Esophagus (tissue), 2 donors: ENCODE measurements around the gene MLEC. TPM values are rescaled to one million over a fixed set of nuclear protein-coding genes. Genes with fewer than 3 reads are reported as not detected.

Source experiments
- H3K27ac ChIP-seq, 2 donors: one replicate each; pipeline ENCODE4 v1.5.1; 2013; ENCODE audit warnings: low read depth in 2 of 2, mild to moderate bottlenecking in 2 of 2, inconsistent platforms in 1 of 2, low read length in 1 of 2, moderate library complexity in 1 of 2
- H3K27me3 ChIP-seq, 2 donors: one replicate each; pipeline ENCODE4 v1.6.1; 2013; ENCODE audit warnings: low read length in 2 of 2, control low read depth in 1 of 2, mild to moderate bottlenecking in 1 of 2; ENCODE audit not compliant: insufficient read depth in 2 of 2, control insufficient read depth in 1 of 2
- H3K36me3 ChIP-seq, 2 donors: one replicate each; pipeline ENCODE4 v1.6.1; 2013; ENCODE audit warnings: low read length in 1 of 2; ENCODE audit not compliant: control insufficient read depth in 2 of 2, insufficient read depth in 2 of 2
- H3K4me1 ChIP-seq, 2 donors: one replicate each; pipeline ENCODE4 v1.6.1; 2013; ENCODE audit warnings: low read length in 1 of 2; ENCODE audit not compliant: control insufficient read depth in 2 of 2, insufficient read depth in 2 of 2
- H3K4me3 ChIP-seq, 2 donors: one replicate each; pipeline ENCODE4 v1.5.1; 2013; ENCODE audit warnings: low read length in 2 of 2, mild to moderate bottlenecking in 2 of 2, low read depth in 1 of 2, moderate library complexity in 1 of 2
- H3K9me3 ChIP-seq, 2 donors: one replicate each; pipeline ENCODE4 v1.6.1; 2013; ENCODE audit warnings: mild to moderate bottlenecking in 2 of 2, low read depth in 1 of 2, low read length in 1 of 2, moderate library complexity in 1 of 2; ENCODE audit not compliant: control insufficient read depth in 2 of 2, insufficient read depth in 1 of 2
- WGBS, 2 donors: extraction: QIAGEN DNeasy Blood & Tissue Kit; methylation state at CpG; one replicate each; pipeline ENCODE4 v1.1.7; 2013; 5-methylcytosine and 5-hydroxymethylcytosine counted together
- polyA plus RNA-seq, 2 donors: library from polyadenylated mRNA; stranded (reverse); fragments of 200-250 nt; gene quantifications; one replicate each; pipeline ENCODE4 v1.2.3, GENCODE V29; 2013
- donor health status: healthy with polysubstance abuse.
- donor health status: Bipolar disorder and iron deficiency.

MLEC gene, protein sequence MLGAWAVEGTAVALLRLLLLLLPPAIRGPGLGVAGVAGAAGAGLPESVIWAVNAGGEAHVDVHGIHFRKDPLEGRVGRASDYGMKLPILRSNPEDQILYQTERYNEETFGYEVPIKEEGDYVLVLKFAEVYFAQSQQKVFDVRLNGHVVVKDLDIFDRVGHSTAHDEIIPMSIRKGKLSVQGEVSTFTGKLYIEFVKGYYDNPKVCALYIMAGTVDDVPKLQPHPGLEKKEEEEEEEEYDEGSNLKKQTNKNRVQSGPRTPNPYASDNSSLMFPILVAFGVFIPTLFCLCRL
- polyA plus RNA-seq = 10 to 100 TPM; 14.0 to 15.7 TPM

DNA sequence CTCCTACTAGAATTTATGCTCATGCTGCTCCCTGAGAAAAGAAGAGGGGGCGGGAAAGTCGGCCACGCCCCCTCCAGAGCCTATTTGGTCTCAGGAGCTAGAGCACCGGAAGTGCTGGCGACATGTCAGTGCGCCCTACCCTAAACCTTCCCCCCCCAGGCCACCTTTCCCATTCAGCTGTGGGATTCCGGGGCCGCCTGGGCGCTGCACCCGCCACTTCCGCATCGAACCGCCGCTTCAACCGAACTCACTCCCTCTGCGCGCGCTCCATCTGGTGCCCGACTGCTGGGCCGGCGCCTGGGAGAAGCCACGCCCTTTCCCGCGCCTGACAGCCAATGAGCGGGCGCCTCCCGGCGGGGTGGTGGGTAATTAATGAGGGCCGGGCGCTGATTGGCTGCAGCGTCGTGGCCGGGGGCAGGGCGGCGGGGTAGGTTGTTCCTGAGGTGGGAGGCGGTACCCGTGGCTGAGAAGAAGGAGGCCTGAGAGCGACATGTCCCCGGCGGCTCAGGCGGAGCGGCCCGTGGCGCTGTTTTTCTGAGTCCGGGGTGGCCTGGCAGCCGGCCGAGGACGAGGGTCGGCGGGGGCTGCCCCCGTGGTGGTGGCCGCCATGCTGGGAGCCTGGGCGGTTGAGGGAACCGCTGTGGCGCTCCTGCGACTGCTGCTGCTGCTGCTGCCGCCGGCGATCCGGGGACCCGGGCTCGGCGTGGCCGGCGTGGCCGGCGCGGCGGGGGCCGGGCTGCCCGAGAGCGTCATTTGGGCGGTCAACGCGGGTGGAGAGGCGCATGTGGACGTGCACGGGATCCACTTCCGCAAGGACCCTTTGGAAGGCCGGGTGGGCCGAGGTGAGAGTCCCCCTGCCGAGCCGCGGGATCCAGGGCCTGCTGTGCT lies at the start of gene MLEC:
TSS of gene MLEC (plus strand) at position 460 of the 888 bp plus-strand sequence. CDS start at position 608, 148 bp downstream.
- Histone ChIP-seq H3K27me3 (no peaks in the 10 kb centered on the region), H3K27ac (peak within 1 kb of the TSS; percentile 90 to 97), H3K4me1 (peaks cover 0 to 6% of the 10 kb centered on the region in 2 donors), H3K9me3 (no peaks in the 10 kb centered on the region), H3K36me3 (peaks cover 0 to 2% of the 10 kb centered on the region in 2 donors), H3K4me3 (peak within 1 kb of the TSS; percentile 85 to 95)
- WGBS, 2 donors = 0 to 1% methylated on average over 79 to 84 of the region's 84 CpGs

DNA sequence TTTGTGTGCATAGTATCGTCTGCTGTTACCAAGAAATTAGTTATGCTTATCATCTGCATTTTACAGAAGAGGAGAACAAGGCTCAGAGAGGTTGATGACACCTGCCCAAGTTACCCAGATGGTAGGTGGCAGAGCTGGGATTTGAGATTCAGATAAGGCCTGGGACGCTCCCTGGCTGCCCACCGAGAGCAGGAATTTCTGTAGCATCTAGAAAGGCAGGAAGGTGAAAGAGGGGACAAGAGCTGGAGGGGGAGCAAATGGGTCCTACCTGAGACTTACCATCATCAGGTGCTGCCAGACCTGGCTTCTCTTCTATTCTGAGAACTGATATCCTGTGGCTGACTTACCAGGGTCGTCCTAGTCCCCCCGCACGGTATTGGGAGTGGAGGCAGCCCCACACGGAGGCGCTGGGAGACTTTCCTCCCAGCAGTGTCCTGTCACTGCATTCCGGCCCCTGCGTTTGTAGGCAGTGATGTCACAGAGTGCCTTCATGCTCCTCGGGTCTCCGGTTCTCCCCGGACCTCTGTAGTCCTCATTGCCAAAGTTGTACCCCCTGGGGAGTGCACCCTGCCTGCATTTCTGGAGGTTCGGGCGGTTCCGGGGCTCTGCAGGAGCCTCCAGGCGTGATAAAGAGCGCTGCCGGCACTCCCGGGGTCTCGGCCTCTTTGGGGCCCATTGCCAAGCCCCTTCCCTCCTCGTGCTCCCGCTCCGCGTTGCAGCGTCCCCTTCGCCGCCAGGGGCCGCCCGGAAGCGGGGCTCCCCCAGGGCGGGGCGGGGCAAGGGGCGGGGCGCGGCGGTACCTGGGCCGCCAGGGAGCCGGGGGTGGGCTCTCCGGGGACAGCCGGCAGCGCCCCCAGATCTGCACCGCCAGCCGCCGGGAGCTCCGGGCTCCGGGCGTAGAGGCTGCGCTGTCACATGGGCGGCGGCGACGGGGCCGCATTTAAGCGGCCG lies 46.9 kb upstream of the MLEC start, which contains the start of gene CABP1:
TSS of gene CABP1 (plus strand) at position 856 of the 951 bp plus-strand sequence. CDS start at position 916, 60 bp downstream.
- H3K36me3 ChIP-seq = no peaks in the 10 kb centered on the region
- H3K4me1 ChIP-seq = peaks cover 5 to 9% of the 10 kb centered on the region in 2 donors
- WGBS, 2 donors = 8 to 13% methylated on average over 36 to 56 of the region's 56 CpGs
- H3K27ac ChIP-seq = no peak within 1 kb of the TSS
- H3K4me3 ChIP-seq = peak within 1 kb of the TSS; percentile 43 to 54
- peaks cover 5 to 8% of the 10 kb centered on the region in 2 donors for H3K27me3 ChIP-seq
- H3K9me3 ChIP-seq = no peaks in the 10 kb centered on the region

DNA sequence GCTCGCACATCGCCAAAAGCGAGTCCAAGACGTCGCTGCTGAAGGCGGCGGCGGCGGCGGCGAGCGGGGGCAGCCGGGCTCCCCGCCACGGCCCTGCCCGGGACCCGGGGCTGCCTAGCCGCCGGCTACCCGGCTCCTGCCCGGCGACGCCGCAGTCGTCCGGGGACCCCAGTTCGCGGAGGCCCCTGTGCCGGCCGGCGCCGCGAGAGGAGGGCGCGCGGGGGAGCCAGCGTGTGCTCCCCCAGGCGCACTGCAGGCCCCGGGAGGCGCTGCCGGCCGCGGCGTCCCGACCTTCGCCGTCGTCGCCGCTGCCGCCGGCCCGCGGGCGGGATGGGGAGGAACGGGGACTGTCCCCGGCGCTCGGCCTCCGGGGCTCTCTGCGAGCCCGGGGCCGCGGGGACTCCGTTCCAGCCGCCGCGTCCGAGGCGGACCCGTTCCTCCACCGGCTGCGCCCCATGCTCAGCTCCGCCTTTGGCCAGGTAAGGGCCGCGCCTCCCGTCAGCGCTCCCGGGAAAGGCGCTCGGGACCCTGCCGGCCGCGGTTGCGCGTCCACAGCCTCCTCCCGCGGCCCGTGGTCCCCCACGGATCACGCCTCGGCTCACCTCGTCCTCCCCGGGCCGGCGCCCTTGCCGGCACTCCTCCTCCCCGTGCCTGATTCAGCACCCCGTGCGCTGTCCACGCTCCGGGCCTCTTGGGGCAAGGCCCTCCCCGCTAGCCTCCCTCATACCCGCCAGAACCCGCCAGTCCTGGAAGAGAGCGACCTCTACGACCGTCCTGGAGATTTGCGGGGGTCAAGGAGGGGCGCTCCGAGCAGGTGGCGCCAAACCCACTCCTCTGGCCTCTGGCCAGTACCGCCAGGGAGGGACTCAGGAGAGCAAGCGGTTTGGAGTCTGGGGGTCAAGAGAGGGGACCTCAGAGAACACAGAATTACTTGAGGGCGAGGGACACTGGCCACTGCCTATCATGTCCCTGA lies 45.8 kb upstream of the MLEC start:
- Histone ChIP-seq H3K27ac (no peak overlapping the region), H3K9me3 (no peaks in the 10 kb centered on the region), H3K4me3 (peak overlapping the region; percentile 43 to 54), H3K27me3 (peaks cover 5 to 8% of the 10 kb centered on the region in 2 donors), H3K36me3 (no peaks in the 10 kb centered on the region), H3K4me1 (peaks cover 5 to 9% of the 10 kb centered on the region in 2 donors)
- 1 to 2% methylated on average over 63 to 115 of the region's 115 CpGs for WGBS, 2 donors

DNA sequence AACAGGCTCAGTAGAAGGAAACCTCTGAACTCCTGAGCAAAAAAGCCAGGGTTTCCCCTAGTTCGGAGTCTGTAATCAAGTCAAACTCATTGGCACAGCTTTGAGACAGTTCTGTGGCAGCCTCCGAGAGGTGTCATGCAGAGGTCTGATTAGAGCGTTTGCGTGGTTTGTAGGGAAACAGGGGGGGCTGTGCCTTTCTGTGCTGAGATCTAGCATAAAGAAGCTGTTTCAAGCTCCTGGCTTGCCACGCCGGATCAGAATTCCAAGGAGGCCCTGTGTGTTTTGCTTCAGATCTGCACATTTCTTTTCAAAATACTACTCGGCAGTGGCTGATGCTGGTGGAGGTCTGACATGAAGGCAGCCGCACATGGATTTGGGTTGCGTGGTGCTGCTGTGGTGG lies 44.8 kb upstream of the MLEC start:
- Histone ChIP-seq H3K27ac (no peak overlapping the region), H3K36me3 (no peaks in the 10 kb centered on the region), H3K4me3 (no peak overlapping the region), H3K4me1 (peaks cover 5 to 9% of the 10 kb centered on the region in 2 donors), H3K27me3 (peaks cover 5 to 8% of the 10 kb centered on the region in 2 donors), H3K9me3 (no peaks in the 10 kb centered on the region)
- 76 to 83% methylated on average over 9 of the region's 9 CpGs for WGBS, 2 donors

DNA sequence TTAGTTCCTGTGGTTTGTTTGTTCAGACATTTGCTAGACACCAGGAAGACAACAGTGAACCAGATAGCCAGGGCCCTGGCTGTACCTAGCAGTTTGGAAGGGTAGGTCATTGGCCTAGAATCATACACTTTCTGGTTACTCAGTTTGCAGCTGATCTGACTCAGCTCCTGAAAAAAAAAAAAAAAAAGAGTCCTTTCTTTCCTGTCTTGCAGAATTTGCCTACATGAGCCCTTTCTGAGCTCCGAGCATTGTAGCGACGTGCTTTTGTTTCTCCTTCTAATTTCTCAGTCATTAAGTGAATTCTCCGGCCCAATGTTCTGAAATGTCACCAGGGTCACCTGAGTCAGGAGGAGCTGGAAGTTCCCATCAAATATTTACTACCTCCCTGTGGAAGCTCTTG lies 44.1 kb upstream of the MLEC start:
- Histone ChIP-seq H3K9me3 (no peaks in the 10 kb centered on the region), H3K4me1 (peaks cover 5 to 9% of the 10 kb centered on the region in 2 donors), H3K4me3 (no peak overlapping the region), H3K27ac (no peak overlapping the region), H3K27me3 (peaks cover 5 to 8% of the 10 kb centered on the region in 2 donors), H3K36me3 (no peaks in the 10 kb centered on the region)
- WGBS, 2 donors = 84 to 86% methylated on average over 4 of the region's 4 CpGs

DNA sequence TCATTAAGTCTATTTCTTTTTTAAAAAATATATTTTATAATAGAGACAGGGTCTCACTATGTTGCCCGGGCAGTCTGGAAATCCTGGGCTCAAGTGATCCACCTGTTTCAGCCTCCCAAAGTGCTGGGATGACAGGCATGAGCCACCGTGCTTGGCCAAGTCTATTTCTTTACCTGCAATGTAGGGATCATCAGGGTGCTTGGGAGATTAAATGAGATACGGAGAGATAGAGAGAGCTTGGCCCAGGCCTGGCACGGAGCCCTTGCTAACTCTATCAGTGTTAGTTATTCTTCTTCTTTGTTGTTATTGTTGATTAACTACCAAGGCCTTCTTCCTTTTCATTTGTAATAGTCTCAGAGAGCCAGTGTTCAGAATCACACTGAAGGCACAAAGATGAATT lies 43.4 kb upstream of the MLEC start:
- H3K27me3 ChIP-seq = peaks cover 5 to 8% of the 10 kb centered on the region in 2 donors
- no peaks in the 10 kb centered on the region for H3K9me3 ChIP-seq
- H3K4me3 ChIP-seq = no peak overlapping the region
- H3K27ac ChIP-seq = no peak overlapping the region
- H3K36me3 ChIP-seq = no peaks in the 10 kb centered on the region
- WGBS, 2 donors = 77 to 79% methylated on average over 4 of the region's 4 CpGs
- H3K4me1 ChIP-seq = peaks cover 5 to 9% of the 10 kb centered on the region in 2 donors

- Histone ChIP-seq H3K9me3 (no peaks in the 10 kb centered on the region), H3K27ac (no peak overlapping the region), H3K27me3 (peaks cover 5 to 8% of the 10 kb centered on the region in 2 donors), H3K36me3 (no peaks in the 10 kb centered on the region), H3K4me1 (peaks cover 5% of the 10 kb centered on the region in 2 donors), H3K4me3 (no peak overlapping the region)
- WGBS, 2 donors = 59 to 71% methylated on average over 6 of the region's 6 CpGs
Observed at GRCh38 chr12:120646044-120646443, 40.9 kb upstream of the MLEC start.

DNA sequence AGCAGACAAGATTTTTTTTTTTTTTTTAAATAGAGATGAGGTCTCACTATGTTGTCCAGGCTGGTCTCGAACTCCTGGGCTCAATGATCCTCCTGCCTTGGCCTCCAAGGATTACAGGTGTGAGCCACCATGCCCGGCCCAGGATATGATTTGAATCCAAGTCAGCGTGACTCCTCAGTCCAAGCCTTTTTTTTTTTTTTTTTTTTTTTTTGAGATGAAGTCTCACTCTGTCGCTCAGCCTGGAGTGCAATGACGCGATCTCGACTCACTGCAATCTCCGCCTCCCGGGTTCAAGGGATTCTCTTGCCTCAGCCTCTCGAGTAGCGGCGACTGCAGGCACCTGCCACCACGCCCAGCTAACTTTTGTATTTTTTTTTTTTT lies 39.6 kb upstream of the MLEC start:
- WGBS, 2 donors = 81 to 87% methylated on average over 13 of the region's 13 CpGs
- H3K36me3 ChIP-seq = no peaks in the 10 kb centered on the region
- no peak overlapping the region for H3K4me3 ChIP-seq
- H3K27ac ChIP-seq = no peak overlapping the region
- H3K4me1 ChIP-seq = no peaks in the 10 kb centered on the region
- peaks cover 0 to 2% of the 10 kb centered on the region in 2 donors for H3K27me3 ChIP-seq
- H3K9me3 ChIP-seq = no peaks in the 10 kb centered on the region
